Measurements from ENCODE around the gene RABEPK. TPM values are rescaled to one million over a fixed set of nuclear protein-coding genes. Genes with fewer than 3 reads are reported as not detected.

Gene RABEPK
- total RNA-seq, 1 experiment from 2014 or later, result 29.7 TPM

GRCh38 chr9:125268394-125269013 is 68.2 kb downstream of the RABEPK start:
- CTCF ChIA-PET, result no interaction called here
- H3K9me2 ChIP-seq (ENCODE audit: insufficient read depth), result no peaks in the 10 kb centered on the region
- BruUV-seq (replicated peaks), result no TSS peak
- no peak overlapping the region for H3K27ac ChIP-seq
- no peaks in the 10 kb centered on the region for H3K27me3 ChIP-seq (ENCODE audit: insufficient read depth, low read depth)
- no peak for DNase-seq
- intact Hi-C loops (cut with micrococcal nuclease; ENCODE audit: unreplicated experiment), result no loop called here
- no peak overlapping the region for H2AFZ ChIP-seq
- H3K4me2 ChIP-seq, result no peak overlapping the region
- POLR2A ChIA-PET (ENCODE audit: unreplicated experiment), result no interaction called here
- H3K4me1 ChIP-seq (replicated peaks; ENCODE audit: insufficient read depth), result peaks cover 20% of the 10 kb centered on the region
- peaks cover 13% of the 10 kb centered on the region for H3K36me3 ChIP-seq (ENCODE audit: low read depth)
- peaks cover 15% of the 10 kb centered on the region for H4K20me1 ChIP-seq (ENCODE audit: insufficient read depth)
- H3K9me3 ChIP-seq (ENCODE audit: insufficient read depth, low read depth), result no peaks in the 10 kb centered on the region
- no peak overlapping the region for H3K4me3 ChIP-seq
- H3F3A ChIP-seq (ENCODE audit: insufficient read depth, low read depth), result peaks cover 20% of the 10 kb centered on the region
- peaks cover 77% of the 10 kb centered on the region for H3K79me2 ChIP-seq (ENCODE audit: low read depth)
- TF ChIP-seq EZH2 (IDR thresholded peaks at IDR 0.05; ENCODE audit: low read depth) (no peak), CTCF (conservative IDR thresholded peaks at IDR 0.05) (no peak)

DNA sequence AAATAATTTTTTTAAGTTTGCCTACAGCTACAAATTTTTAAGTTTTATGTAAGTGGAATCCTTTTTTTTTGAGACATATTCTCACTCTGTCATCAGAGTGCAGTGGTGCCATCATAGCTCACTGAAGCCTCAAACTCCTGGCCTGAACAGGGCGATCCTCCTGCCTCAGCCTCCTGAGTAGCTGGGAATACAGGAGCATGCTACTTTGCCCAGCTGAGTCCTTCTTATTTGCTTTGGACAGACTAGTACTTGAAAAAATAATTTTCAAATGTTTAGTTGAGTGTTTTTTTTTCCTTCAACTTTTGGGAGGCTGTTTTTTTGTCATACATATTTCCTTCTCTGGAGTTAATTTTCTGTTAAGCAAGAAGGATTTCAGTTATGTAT is 68.7 kb downstream of the RABEPK start:
- H3K36me3 ChIP-seq (ENCODE audit: low read depth), result peaks cover 8% of the 10 kb centered on the region; the same call in 1 of the 2 replicates
- no peak overlapping the region for H3K4me2 ChIP-seq
- peaks cover 15% of the 10 kb centered on the region for H4K20me1 ChIP-seq (ENCODE audit: insufficient read depth)
- no peaks in the 10 kb centered on the region for H3K27me3 ChIP-seq (ENCODE audit: insufficient read depth, low read depth)
- intact Hi-C loops (cut with micrococcal nuclease; ENCODE audit: unreplicated experiment), result no loop called here
- H3K4me3 ChIP-seq, result no peak overlapping the region
- H3K9me2 ChIP-seq (ENCODE audit: insufficient read depth), result no peaks in the 10 kb centered on the region
- TF ChIP-seq CTCF (conservative IDR thresholded peaks at IDR 0.05) (no peak), EZH2 (IDR thresholded peaks at IDR 0.05; ENCODE audit: low read depth) (no peak)
- POLR2A ChIA-PET (ENCODE audit: unreplicated experiment), result interaction anchor here (0.6 kb wide), 1 partner anchor 32 kb away, joined by 11 read pairs; no protein-coding TSS in a partner anchor
- CTCF ChIA-PET, result no interaction called here
- DNase-seq, result no peak
- H3F3A ChIP-seq (ENCODE audit: insufficient read depth, low read depth), result peaks cover 21% of the 10 kb centered on the region
- H3K27ac ChIP-seq, result no peak overlapping the region
- no peak overlapping the region for H2AFZ ChIP-seq
- peaks cover 24% of the 10 kb centered on the region for H3K4me1 ChIP-seq (replicated peaks; ENCODE audit: insufficient read depth)
- BruUV-seq (replicated peaks), result no TSS peak
- H3K79me2 ChIP-seq (ENCODE audit: low read depth), result peaks cover 76% of the 10 kb centered on the region
- no peaks in the 10 kb centered on the region for H3K9me3 ChIP-seq (ENCODE audit: insufficient read depth, low read depth)

GRCh38 chr9:125271081-125271480 is 70.7 kb downstream of the RABEPK start:
- no peaks in the 10 kb centered on the region for H3K9me2 ChIP-seq (ENCODE audit: insufficient read depth)
- H3K4me1 ChIP-seq (replicated peaks; ENCODE audit: insufficient read depth), result peaks cover 25% of the 10 kb centered on the region
- no peak overlapping the region for H3K4me2 ChIP-seq
- ChIA-PET CTCF (no interaction called here), POLR2A (ENCODE audit: unreplicated experiment) (no interaction called here)
- no peak overlapping the region; the same call in 1 of the 2 replicates for H3K27ac ChIP-seq
- no peaks in the 10 kb centered on the region for H3K27me3 ChIP-seq (ENCODE audit: insufficient read depth, low read depth)
- H3K36me3 ChIP-seq (ENCODE audit: low read depth), result peaks cover 8% of the 10 kb centered on the region; the same call in 1 of the 2 replicates
- no peaks in the 10 kb centered on the region for H3K9me3 ChIP-seq (ENCODE audit: insufficient read depth, low read depth)
- BruUV-seq (replicated peaks), result no TSS peak
- H4K20me1 ChIP-seq (ENCODE audit: insufficient read depth), result peaks cover 24% of the 10 kb centered on the region
- intact Hi-C loops (cut with micrococcal nuclease; ENCODE audit: unreplicated experiment), result no loop called here
- TF ChIP-seq EZH2 (IDR thresholded peaks at IDR 0.05; ENCODE audit: low read depth), result no peak
- TF ChIP-seq CTCF (conservative IDR thresholded peaks at IDR 0.05), result no peak
- H3F3A ChIP-seq (ENCODE audit: insufficient read depth, low read depth), result peaks cover 21% of the 10 kb centered on the region
- no peak for DNase-seq
- no peak overlapping the region for H3K4me3 ChIP-seq
- H2AFZ ChIP-seq, result no peak overlapping the region
- H3K79me2 ChIP-seq (ENCODE audit: low read depth), result peaks cover 81% of the 10 kb centered on the region

All from PC-9 (cell line).